ES-I3 (cell line): ENCODE measurements around the gene VASH1.
A peak's percentile ranks its signal among the peaks of the same experiment; 100 is the strongest.

Experiments used
- H3K36me3 ChIP-seq: 2 replicates; pipeline ENCODE4 v1.6.1; 2013; ENCODE audit warnings: mild to moderate bottlenecking, low read length, control low read depth, moderate library complexity; ENCODE audit not compliant: insufficient read depth
- H3K4me1 ChIP-seq: 2 replicates; pipeline ENCODE4 v1.6.1; 2013; ENCODE audit warnings: mild to moderate bottlenecking, control low read depth, low read length; ENCODE audit not compliant: insufficient read depth
- H3K9ac ChIP-seq: 2 replicates; pipeline ENCODE4 v1.6.1; 2013; ENCODE audit warnings: low read depth, mild to moderate bottlenecking, low read length, moderate library complexity
- H3K9me3 ChIP-seq: 2 replicates; pipeline ENCODE4 v1.6.1; 2013; ENCODE audit warnings: mild to moderate bottlenecking, low read length, moderate library complexity; ENCODE audit not compliant: control insufficient read depth, insufficient read depth

The VASH1 gene

GRCh38 chr14:76760331-76761135 lies 735 bp upstream of the VASH1 start:
- H3K9ac ChIP-seq, result peak overlapping the region; percentile 95

GRCh38 chr14:76761960-76762410 lies 717 bp downstream of the VASH1 start:
- peak overlapping the region; percentile 95 for H3K9ac ChIP-seq

More at GRCh38 chr14:76760331-76761135, 735 bp upstream of the VASH1 start:
- H3K9me3 ChIP-seq, result no peaks in the 10 kb centered on the region
- no peaks in the 10 kb centered on the region for H3K36me3 ChIP-seq
- H3K4me1 ChIP-seq, result peaks cover 9% of the 10 kb centered on the region; the same call in 1 of the 2 replicates

GRCh38 chr14:76762411-76763095 lies 1.3 kb downstream of the VASH1 start:
- no peaks in the 10 kb centered on the region for H3K9me3 ChIP-seq
- no peaks in the 10 kb centered on the region for H3K36me3 ChIP-seq
- peak overlapping the region; percentile 95; the same call in 1 of the 2 replicates for H3K9ac ChIP-seq
- peaks cover 9% of the 10 kb centered on the region; the same call in 1 of the 2 replicates for H3K4me1 ChIP-seq

More at GRCh38 chr14:76761960-76762410, 717 bp downstream of the VASH1 start:
- H3K9me3 ChIP-seq, result no peaks in the 10 kb centered on the region
- no peaks in the 10 kb centered on the region for H3K36me3 ChIP-seq
- H3K4me1 ChIP-seq, result peaks cover 9% of the 10 kb centered on the region; the same call in 1 of the 2 replicates

- H3K36me3 ChIP-seq, result no peaks in the 10 kb centered on the region
- H3K9me3 ChIP-seq, result no peaks in the 10 kb centered on the region
- H3K4me1 ChIP-seq, result peaks cover 9% of the 10 kb centered on the region; the same call in 1 of the 2 replicates
- no peak overlapping the region for H3K9ac ChIP-seq
Measured at GRCh38 chr14:76763096-76764041, 2.1 kb downstream of the VASH1 start.

- no peaks in the 10 kb centered on the region for H3K36me3 ChIP-seq
- no peak overlapping the region for H3K9ac ChIP-seq
- no peaks in the 10 kb centered on the region for H3K9me3 ChIP-seq
- H3K4me1 ChIP-seq, result peaks cover 7% of the 10 kb centered on the region; the same call in 1 of the 2 replicates
Measured at GRCh38 chr14:76765461-76765931, 4.2 kb downstream of the VASH1 start.

- Histone ChIP-seq H3K9me3 (no peaks in the 10 kb centered on the region), H3K9ac (no peak overlapping the region), H3K36me3 (no peaks in the 10 kb centered on the region), H3K4me1 (peaks cover 7% of the 10 kb centered on the region; the same call in 1 of the 2 replicates)
Measured at GRCh38 chr14:76767681-76768656, 6.7 kb downstream of the VASH1 start.

- Histone ChIP-seq H3K9ac (no peak overlapping the region), H3K4me1 (peaks cover 11% of the 10 kb centered on the region; the same call in 1 of the 2 replicates)
Measured at GRCh38 chr14:76768671-76769500, 7.6 kb downstream of the VASH1 start.

GRCh38 chr14:76769636-76770292 lies 8.5 kb downstream of the VASH1 start:
- H3K9me3 ChIP-seq, result no peaks in the 10 kb centered on the region
- H3K9ac ChIP-seq, result no peak overlapping the region
- H3K36me3 ChIP-seq, result no peaks in the 10 kb centered on the region
- peaks cover 11% of the 10 kb centered on the region; the same call in 1 of the 2 replicates for H3K4me1 ChIP-seq

More at GRCh38 chr14:76768671-76769500, 7.6 kb downstream of the VASH1 start:
- no peaks in the 10 kb centered on the region for H3K36me3 ChIP-seq
- no peaks in the 10 kb centered on the region for H3K9me3 ChIP-seq

- H3K4me1 ChIP-seq, result peaks cover 11% of the 10 kb centered on the region; the same call in 1 of the 2 replicates
- no peak overlapping the region for H3K9ac ChIP-seq
- H3K36me3 ChIP-seq, result no peaks in the 10 kb centered on the region
- H3K9me3 ChIP-seq, result no peaks in the 10 kb centered on the region
Measured at GRCh38 chr14:76770521-76771436, 9.5 kb downstream of the VASH1 start.

GRCh38 chr14:76771437-76771980 lies 10.2 kb downstream of the VASH1 start:
- H3K4me1 ChIP-seq, result peaks cover 13% of the 10 kb centered on the region; the same call in 1 of the 2 replicates
- no peaks in the 10 kb centered on the region for H3K36me3 ChIP-seq
- H3K9ac ChIP-seq, result no peak overlapping the region
- no peaks in the 10 kb centered on the region for H3K9me3 ChIP-seq
